Activated naive CD4-positive, alpha-beta T cell treated with anti-CD3 and anti-CD28 coated beads, Interleukin-2, amount 50 U/mL, for 16 hours (primary cell): Measurements from ENCODE around the gene MAML3.

ENCODE experiments used
- DNase-seq: peaks from one replicate; pipeline ENCODE4 v3.0.0-alpha.2; 2020

Gene MAML3

DNA sequence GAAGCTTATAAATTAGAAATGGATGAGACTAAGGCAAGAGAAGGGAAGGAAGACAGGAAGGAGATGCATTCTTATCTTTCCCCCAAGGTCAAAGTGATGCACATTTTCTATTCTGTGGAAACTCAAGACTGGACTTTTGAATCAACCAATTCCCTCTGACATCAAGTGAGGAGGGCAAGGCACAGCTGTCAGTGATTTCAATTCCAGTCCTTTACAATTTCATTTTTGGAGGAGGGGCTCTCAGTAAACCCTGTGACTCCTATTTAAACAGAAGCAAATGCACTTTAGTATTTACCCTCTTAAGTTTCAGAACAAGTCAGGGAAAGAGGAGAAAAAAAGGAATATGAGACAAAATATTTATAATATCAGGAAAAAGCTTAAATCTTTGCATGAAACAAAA lies 354.4 kb downstream of the MAML3 start:
- no peak for DNase-seq

- no peak for DNase-seq
These were observed 355.5 kb downstream of the MAML3 start for GRCh38 chr4:139798456-139798855.

GRCh38 chr4:139797287-139797686 lies 356.7 kb downstream of the MAML3 start:
- DNase-seq: no peak

- DNase-seq: no peak
These were observed 358.3 kb downstream of the MAML3 start for GRCh38 chr4:139795527-139796314.

DNA sequence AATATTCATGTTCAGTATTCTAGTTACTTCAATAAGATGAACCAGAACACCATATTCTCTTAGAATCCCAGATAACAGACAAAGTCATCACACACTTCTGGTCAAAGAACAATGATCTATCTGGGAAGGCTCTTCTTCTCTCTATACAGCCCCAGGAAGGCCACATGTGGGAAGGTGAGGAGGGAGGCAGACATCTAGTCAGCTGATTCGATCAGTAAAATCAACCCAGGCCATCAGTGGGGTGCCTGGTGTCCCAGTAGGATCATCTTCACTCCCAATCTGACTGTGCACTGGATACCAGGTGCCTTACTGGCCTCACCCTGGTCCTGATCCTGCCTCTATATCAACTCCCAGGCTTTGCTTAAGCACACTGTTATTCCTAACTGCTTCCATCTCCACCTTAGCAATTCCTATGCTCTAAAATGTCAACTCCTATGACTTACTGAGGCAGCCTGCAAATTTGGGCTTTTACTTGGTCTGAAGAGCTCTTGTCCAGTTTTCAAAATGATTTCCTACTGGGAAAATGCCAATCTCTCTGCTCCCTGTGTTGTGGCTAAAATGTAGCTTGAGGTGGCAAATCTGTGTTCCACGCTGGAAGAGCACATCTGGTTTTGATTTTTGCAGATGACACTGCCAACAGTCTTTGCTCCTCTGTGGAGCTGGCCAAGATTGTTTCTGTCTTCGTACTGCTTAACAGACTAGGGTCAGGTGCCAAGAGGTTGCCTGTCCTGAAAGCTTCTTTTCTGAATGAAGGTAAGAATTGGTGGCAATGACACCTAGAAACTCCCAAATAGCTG lies 359.6 kb downstream of the MAML3 start:
- no peak for DNase-seq

- DNase-seq: no peak
These were observed 362.3 kb downstream of the MAML3 start for GRCh38 chr4:139791681-139792080.

GRCh38 chr4:139790291-139790690 lies 363.7 kb downstream of the MAML3 start:
- no peak for DNase-seq

DNA sequence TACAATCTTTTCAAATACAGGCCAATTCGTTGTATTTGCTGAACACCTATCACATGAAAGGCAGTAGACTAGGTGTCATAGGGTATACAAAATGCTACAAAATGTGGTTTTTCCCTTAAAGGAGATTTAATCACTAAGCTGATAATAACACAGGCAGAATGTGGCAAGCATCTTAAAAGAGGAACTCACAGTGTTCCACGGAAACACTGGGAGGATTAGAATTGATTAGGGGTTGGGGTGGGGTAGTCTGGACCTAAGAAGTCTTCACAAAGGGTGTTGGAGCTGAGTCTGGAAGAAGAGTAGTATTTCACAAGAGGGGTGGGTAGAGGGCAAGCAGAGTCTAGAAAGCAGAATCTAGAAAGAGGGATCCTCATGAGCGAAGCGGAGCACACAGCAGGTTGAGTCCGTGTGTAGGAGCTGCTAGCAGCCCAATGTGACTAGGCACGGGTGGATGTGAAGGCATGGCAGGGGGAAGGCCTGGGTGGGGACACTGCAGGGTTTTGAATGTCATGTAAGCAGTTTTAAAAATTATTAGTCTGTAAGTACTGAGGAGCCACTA lies 364.8 kb downstream of the MAML3 start:
- no peak for DNase-seq

GRCh38 chr4:139786494-139787354 lies 367.3 kb downstream of the MAML3 start:
- no peak for DNase-seq

GRCh38 chr4:139785356-139785755 lies 368.6 kb downstream of the MAML3 start:
- DNase-seq: no peak

- no peak for DNase-seq
These were observed 370.1 kb downstream of the MAML3 start for GRCh38 chr4:139783741-139784484.

DNA sequence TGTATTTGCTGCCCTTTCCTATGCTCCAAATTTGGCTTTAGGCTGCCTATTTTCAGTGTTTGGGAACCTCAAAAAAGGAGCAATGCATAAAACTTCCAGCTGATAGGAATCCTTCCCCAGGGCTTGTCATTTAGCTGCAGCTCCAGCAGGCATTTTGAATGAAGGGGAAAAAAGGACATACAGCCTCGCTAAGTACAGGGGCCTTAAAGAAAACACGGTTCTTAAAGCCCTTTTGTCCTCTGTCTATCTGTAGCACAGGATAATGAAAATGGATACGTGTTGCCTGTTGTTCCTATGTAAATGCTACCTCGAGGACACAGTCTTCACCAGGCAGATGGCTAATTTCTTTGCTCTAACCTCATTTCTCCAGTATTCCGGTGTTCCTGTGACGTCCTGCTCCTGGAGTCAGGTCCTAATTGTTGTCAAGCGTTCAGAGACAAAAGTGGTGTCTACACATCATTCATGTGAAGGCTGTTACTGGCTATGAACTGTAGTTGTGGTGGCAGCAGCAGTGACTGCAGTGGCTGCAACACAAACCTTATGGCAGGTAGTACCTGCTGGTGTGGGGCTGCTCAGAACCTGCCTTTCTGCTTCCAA lies 371.0 kb downstream of the MAML3 start:
- DNase-seq: no peak

GRCh38 chr4:139781066-139781465 lies 372.9 kb downstream of the MAML3 start:
- no peak for DNase-seq

DNA sequence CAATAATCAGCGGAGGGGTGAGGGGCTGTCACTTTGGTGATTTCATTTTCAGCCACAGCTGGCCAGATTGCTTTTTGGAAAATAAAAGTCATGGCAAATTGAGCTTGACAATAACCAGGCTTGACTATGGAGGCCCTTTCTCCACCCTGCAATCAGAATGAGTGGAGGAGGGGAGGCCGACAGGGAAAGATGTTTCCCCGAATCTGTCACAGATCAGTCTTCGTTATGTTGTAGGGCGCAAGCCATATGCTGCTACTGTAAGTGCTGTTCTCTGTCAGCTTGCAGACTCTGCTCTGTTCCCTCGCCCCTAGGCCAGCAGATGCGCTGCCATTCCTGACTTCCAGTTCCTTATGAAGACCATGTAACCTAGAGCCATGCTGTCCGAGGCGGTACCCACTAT lies 374.3 kb downstream of the MAML3 start:
- DNase-seq: no peak

GRCh38 chr4:139777757-139778156 lies 376.2 kb downstream of the MAML3 start:
- no peak for DNase-seq

DNA sequence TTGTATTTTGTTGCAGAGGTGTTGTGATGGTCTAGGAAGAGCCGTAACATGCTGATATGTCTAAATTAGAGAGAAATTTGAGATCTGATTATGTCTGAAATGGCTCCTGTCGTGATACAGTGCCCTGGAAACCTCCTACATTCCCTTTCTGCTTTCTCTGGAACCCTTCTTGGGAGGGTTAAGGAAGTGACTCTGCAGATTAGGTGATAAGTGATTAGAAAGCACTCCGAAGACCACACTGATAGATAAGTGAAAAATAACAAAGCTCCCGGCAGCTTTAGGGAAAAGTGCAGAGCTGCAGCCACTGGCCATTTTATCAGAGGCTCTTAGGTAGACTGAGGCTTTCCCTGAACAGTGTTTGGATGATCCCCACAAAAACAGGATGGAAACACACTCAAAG lies 377.7 kb downstream of the MAML3 start:
- DNase-seq: no peak

DNA sequence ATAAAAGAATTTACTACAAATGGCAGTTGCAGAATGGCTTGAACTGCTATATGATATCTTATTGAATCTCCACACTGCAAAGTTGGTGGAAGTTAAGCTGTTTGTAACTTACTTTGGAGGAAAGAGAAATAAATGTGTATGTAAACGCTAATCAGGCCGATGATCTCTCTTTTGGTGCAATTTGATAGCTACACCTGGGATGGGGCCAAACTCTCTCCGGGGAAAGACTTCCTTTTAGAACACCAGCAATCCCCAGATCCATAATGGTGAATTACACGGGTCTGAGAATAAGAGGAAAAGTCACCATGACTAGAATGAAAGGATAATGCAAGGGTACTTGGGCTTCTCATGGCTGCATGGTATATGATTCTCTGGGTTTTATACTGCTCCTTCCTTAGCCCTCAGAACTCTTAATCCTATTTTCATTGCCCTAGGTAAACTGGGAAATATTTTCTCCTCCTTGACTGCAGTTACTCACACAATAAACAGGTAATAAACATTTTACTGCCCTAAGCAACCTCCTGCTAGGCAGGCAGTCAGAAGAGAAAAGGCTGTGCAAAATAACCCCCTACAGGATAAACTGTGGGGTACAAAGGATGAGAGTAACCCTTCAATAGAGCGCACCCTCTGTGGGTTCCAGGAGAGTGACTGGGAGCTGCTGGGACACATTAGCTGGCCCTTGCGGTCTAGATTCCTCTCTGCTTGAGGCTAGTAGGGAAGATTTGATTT lies 379.1 kb downstream of the MAML3 start:
- no peak for DNase-seq

DNA sequence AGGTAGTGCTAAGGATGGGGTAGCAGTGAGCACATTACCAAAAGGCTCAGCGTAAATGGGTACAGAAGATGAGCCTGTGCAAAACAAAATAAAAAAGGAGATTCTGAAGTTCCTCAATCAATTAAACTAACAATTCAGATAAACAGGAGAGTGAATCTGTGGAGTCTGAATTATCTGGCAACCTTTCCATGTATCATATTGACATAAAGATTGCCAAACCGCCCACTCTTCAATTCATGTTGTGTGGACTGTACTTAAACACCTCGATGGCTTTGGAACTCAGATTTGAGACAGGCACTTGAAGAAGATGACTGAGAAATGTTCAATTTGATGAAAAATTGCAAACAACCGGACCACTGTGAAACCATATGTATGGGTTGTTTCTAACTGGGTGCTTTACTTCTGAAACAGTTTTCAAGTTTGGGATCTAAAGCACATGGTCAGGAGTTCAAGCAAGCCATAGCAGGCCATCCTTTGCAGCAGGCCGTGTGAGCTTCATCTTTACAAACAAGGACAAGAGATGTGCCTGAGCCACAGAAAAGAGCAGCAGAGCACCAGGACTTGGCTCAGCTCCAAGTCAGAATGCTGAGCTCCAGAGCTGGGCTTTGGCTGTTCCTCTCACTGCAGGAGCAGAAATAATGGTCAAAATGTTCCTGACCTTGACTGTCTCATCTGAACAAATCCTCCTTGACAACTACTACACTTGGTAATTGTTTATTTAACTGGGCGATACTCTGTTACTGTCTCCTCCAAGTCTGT lies 380.2 kb downstream of the MAML3 start:
- DNase-seq: no peak

DNA sequence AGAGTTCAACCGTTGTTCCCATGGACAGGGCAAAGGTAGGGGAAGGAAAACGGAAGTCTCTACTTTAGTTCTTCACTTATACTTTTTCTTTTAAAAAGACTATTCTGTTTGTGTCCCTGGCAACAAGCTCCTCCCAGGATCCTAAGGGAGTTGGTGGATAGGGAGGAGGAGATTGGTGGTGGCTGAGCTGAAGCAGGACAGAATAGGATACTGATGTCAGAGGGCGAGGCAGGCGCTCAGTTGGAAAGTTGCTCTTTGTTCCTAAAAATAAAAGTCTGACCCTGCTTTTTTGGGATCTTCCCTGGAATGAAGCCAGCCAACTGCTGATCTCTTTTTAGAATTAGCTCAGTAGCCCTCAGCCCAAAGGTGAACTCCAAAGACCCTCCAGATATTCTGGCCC lies 383.6 kb downstream of the MAML3 start:
- no peak for DNase-seq

- no peak for DNase-seq
These were observed 384.6 kb downstream of the MAML3 start for GRCh38 chr4:139769364-139769763.
